Fibroblast of lung (primary cell): ENCODE measurements around the gene OGA.

Experiments
- EZH2 ChIP-seq: IDR thresholded peaks from 2 replicates; pipeline ENCODE4 v1.5.1; 2012; ENCODE audit warnings: low read length, control low read depth, mild to moderate bottlenecking; ENCODE audit errors: missing control alignments
- TF ChIP-seq, protein P1 (sequence below), 2 donors: IDR thresholded peaks in 1 of 2; conservative IDR thresholded peaks in 1 of 2; 1 replicate in 1 of 2; 2 replicates in 1 of 2; pipeline ENCODE4 v1.5.1; 2011 to 2012; ENCODE audit warnings: low read length in 2 of 2, control low read depth in 1 of 2, inconsistent platforms in 1 of 2, low read depth in 1 of 2, mild to moderate bottlenecking in 1 of 2

DNA sequence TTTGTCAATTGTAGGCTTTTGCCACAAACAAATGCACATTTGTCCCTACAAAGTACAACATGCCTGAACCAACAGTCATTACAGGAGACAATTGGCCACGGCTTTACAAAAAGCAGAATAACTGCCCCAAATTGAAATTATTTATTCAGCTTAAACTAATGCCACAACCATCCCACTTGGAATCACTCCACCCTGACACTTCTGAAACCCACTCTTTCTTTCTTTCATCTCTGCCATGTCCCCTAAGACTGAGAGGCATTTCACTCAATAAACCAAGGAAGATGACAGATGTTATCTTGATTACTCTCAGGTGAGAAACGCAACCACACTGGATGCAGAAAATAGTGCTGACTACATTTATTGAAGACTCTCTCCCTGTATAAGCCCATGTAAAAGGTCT, 32.4 kb downstream of the OGA start:
- TF ChIP-seq, protein P1, sequence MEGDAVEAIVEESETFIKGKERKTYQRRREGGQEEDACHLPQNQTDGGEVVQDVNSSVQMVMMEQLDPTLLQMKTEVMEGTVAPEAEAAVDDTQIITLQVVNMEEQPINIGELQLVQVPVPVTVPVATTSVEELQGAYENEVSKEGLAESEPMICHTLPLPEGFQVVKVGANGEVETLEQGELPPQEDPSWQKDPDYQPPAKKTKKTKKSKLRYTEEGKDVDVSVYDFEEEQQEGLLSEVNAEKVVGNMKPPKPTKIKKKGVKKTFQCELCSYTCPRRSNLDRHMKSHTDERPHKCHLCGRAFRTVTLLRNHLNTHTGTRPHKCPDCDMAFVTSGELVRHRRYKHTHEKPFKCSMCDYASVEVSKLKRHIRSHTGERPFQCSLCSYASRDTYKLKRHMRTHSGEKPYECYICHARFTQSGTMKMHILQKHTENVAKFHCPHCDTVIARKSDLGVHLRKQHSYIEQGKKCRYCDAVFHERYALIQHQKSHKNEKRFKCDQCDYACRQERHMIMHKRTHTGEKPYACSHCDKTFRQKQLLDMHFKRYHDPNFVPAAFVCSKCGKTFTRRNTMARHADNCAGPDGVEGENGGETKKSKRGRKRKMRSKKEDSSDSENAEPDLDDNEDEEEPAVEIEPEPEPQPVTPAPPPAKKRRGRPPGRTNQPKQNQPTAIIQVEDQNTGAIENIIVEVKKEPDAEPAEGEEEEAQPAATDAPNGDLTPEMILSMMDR (conservative IDR thresholded peaks at IDR 0.05 in 1 of 2, IDR thresholded peaks at IDR 0.05 in 1 of 2; ENCODE audit: low read depth in 1 of 2, low read length in 2 of 2) = no peak
- TF ChIP-seq EZH2 = no peak
